Stimulated activated CD8-positive, alpha-beta memory T cell treated with anti-CD3 and anti-CD28 coated beads, Interleukin-4, amount 100 ng/mL, for 48 hours (primary cell): ENCODE measurements around the gene PTGIS.

Experiments used
- DNase-seq: peaks from one replicate; pipeline ENCODE4 v3.0.0-alpha.2; 2020

The PTGIS gene

DNA sequence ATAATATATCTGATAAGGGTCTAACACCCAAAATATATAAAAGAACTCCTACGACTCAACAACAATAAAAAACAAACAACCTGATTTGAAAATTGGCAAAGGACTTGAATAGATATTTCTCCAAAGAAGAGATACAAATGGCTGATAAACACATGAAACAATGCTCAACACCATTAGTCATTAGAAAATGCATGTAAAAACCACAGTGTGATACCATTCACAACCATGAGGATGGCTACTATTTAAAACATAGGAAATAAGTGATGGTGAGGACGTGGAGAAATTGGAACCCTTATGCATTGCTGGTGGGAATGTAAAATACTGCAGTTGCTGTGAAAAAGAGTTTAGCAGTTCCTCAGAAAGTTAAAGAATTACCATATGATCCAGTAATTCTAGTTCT lies 41.4 kb downstream of the PTGIS start:
- DNase-seq = no peak

DNA sequence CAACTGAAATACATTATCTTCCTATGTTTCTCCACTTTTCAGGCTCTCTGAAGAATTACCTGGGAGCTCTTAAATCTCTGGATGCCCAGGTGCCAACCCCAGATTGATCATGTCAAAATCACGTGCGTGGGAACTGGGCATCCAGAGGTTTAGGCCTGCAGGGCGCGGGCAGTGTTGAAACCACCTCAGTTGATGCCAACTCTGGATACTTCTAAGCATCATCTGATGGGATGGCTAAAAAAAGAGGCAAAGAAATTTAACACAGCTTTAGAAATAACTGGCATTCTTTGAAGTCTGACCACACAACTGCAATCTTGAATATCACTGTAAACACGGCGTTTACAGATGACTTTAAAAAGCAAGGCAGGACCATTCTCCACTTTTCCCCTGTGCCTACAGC lies 41.9 kb downstream of the PTGIS start:
- no peak for DNase-seq

DNA sequence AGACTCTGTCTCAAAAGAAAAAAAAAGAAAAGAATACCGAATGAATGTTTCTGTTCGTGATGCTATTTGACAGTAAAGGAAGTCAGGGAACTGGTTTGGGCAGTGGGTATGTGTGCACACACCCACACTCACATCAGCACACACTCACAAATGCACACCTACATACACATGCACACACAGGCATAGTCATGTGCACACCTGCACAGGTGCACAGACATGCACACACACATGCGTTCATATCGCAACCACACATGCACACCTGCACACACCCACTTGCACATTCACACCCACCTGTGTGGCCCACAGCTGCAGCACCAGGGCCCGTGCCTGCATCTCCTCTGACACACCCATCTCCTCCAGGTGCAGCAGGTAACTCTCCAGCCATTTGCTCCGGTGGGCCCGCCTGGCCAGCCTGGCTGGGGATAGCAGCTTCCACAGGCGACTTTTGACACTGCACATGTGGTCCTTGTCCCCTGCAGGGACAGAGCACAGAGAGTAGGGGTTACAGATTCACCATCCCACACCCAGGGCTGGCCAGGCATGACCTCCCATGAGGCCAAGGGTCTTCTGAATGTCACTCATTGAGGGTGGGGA lies 44.1 kb downstream of the PTGIS start:
- no peak for DNase-seq

DNA sequence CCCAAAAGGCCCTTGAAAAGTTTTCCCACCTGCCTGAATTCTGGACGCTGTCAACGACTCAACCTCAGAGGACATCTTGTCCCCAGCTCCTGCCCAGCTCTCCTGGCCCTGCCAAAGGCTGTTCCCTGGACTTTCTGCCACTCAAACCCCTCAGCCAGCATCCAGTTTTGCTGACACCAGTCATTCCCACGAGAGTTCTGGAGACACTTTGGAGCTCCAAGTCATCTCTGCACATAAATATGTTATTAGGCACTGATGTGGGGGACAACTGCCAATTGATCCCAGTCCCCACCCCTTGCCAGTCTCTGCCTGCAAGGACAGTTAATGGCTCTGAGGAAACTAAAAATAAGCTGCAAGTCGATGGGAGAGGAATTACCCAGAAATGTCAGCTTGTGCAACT lies 46.6 kb downstream of the PTGIS start:
- DNase-seq = no peak

DNA sequence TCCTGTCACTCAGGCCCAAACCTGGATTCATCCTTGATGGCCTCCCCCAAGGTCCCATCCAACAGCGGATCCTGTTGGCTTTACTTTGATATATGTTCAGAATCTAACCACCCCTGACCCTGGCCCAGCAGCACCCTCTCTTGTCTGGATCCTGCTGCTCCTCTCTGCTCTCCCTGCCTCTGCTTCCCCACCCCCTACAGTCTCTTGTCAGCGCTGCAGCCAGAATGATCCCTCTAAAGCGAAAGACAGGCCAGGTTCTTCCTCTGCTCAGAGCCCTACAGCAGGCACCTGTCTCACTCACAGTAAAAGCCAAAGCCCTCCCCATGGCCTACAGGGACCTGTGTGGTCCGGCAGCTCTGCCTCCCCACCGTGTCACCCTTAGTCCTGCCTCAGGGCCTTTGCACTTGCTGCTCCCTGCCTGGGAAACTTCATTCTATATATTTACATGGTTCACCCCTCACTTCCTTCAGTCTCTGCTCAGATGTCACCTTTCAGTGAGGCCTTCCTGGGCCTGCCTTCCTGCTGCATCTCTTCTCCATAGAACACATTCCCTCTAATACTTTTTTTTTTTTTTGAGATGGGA lies 48.1 kb downstream of the PTGIS start:
- no peak for DNase-seq

DNA sequence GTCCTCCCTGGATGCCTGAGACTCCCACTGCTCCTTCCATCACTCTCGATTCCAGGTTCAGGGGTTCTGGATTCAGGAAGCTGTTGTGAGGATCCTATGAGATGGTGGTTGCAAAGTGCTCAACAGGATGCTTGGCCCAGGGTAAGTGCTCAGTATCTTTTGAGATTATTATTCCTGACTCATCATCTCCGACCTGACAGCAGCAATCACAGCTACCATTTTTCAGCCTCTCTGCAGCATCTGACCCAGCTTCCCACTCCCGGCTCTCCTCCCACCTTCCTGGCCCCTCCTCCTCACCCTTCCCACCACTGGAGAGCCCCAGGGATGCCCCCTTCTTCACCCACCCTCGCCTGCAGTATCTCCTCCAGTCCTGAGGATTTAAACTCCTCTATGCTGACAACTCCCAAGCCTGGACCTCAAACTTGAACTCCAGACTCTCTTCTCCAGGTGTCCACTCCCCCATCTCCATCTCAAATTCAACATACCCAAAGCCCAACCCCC lies 48.7 kb downstream of the PTGIS start:
- DNase-seq = no peak

DNA sequence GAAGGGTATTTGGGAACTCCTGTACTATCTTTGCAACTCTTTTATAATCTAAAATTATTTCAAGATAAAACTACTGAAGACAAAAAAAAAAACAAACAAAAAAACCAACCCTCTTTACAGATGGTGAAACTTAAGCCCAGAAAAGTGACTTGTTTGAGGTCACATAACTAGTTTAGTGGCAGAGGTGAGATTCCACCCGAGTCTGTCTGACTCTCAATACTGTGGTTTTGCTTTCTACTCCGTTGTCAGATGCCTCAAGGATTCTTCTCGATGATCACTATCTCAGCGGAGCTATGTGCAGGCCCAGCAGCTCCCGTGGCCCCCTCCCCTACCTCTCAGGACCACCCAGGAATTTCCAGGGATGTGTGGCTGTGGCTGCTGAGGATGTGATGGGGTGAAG lies 49.4 kb downstream of the PTGIS start:
- no peak for DNase-seq

DNA sequence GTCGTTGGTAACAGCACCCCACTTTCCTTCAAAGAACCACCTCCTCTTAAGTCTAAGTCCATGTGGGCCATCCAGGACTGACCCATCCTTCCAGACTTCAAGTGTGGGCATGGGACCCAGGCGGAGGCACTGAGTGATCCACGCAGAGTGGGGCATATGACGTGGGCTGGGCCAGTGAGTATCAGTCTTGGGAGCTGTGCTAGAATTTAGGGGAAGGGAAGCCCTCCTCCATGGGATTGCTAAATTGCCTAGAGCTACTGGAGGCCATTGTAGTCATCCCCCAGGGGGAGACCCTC lies 50.2 kb downstream of the PTGIS start:
- no peak for DNase-seq

DNA sequence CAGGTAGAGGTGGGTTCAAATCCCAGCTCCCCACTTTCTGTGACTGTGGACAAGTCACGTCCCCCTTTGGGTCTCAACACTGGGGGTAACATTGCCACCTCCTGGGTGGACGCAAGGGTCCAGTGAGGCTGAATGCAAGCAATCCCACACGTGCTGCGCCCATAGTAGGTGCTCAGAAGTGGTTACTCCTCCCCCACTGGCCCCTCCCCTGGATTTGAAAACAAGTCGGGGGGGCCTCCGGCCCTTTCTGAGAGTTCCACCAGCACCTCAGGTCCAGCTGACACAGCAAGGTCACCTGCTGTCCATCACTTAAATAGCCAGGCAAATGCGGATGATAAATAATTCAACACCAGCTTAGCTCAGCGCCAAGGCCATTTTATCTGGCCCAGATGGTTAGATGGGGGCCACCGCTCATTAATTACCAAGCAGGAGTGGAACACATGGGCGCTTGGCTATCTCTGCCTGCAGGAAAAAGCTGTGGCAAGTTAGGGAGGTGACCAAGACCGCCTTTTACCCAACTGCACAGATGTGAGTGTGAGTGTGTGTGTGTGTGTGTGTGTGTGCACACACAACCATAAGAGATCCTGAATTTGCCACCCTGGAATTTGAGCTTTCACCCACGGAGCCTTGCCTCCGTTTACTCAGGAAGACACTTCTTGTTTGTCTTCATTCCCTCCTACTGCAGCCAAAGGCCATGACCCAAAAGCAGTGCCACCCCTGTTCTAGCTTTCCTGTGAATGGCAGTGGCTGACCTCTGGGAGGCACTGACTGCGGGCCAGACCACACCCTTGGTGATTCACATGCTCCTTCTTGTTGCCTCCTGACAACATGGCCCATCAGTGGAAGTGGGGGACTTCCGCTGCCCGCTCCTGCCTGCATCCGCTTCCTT lies 50.8 kb downstream of the PTGIS start:
- no peak for DNase-seq

DNA sequence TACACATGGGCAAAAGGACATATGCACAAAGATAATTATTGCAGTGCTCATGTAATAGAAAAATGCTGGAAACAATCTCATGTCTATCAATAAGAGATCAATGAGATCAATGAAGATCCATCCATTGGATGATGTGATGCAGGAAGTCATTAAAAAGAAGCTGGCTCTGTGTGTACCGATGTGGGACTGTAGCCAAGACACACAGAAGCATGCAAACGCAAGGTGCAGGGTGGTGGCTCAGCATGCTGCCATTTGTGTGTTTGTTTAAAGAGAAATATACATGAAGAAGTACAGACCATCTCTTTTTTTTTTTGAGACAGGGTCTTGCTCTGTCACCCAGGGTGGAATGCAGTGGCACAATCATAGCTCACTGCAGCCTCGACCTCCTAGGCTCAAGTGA lies 52.4 kb downstream of the PTGIS start:
- no peak for DNase-seq

DNA sequence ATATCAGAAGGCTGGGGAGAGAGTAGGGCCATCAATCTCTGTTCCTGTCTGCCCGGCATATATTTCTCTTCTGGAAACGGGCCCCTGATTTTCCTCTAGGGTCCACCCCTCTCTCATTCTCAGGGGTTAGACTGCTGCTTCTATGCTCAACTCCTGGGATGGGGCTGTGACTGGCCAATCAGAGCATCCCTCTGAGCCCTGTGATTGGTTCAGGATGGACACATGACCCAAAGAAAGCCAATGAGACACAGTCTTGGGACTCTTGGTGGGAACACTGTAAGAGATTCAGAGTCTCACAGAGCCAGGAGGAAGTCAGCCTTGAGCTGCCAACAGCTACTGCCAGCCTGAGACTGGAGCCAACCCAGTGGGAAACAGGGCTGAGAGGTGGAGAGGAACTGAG lies 54.4 kb downstream of the PTGIS start:
- no peak for DNase-seq

DNA sequence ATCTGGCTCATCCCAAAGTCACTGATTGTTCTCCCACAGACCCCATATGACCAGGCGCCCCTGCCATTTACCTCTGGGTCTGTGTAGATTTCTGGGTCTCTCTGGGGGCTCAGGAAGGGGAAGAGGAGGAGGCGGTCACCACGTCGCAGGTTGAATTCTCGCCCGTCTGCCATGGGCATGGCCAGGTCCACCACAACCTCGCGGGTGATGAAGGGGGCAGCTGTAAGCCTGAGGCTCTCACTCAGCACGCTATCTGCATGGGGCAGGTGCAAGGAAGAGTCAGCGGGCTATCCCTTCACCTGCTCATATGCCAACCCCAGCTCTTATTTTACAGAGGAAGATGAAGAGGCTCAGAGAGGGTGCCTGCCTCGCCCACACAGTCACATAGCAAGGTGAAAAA lies 54.9 kb downstream of the PTGIS start:
- no peak for DNase-seq

DNA sequence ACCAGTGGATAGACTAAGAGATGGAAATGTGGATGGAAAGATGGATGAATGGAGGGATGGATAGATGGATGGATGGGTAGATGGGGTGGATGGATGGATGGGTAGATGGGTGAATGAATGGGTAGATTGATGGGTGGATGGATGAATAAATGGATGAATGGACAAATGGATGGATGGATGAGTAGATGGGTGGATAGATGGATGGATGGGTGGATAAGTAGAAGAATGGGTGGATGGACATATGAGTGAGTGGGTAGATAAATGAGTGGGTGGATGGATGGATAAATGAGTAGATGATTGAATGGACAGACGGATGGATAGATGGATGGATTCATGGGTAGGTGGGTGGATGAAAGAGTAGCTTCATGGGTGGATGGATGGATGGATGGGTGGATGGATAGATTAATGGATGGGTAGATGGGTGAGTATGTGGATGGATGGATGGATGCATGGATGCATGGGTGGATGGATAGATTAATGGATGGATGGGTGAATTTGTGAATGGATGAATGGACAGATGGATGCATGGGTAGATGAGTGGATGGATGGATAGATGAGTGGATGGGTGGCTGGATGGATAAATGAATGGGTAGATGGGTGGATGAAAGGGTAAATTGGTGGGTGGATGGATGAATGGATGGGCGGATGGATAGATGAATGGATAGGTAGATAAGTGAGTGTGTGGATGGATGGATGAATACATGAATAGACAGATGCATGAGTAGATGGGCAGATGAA lies 56.0 kb downstream of the PTGIS start:
- DNase-seq = no peak

DNA sequence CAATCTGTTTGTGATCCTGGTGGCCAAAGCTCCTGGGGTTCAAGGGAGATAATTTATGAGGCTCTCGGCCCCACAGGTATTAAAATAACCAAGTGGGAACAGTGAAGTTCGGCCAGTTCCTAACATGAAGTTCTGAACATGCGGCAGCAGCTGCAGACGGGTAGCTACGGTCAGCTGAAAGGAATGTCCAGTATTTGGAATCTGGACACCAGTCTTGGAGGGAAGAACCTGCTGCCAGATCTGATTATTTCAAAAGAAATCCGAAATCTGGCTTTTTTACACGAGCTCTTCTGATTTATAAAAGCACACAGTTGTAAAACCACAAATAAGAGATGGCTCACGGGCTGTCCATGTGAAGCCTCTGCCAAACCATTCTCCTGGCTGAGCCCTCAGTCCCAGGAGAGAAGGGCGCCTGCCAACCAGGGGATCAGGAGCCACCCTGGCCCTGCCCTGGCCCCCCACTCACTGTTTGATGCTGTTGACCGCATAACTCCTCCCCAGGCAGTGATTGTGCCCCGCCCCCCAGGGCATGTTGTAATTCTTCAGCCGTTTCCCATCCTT lies 57.3 kb downstream of the PTGIS start:
- no peak for DNase-seq

DNA sequence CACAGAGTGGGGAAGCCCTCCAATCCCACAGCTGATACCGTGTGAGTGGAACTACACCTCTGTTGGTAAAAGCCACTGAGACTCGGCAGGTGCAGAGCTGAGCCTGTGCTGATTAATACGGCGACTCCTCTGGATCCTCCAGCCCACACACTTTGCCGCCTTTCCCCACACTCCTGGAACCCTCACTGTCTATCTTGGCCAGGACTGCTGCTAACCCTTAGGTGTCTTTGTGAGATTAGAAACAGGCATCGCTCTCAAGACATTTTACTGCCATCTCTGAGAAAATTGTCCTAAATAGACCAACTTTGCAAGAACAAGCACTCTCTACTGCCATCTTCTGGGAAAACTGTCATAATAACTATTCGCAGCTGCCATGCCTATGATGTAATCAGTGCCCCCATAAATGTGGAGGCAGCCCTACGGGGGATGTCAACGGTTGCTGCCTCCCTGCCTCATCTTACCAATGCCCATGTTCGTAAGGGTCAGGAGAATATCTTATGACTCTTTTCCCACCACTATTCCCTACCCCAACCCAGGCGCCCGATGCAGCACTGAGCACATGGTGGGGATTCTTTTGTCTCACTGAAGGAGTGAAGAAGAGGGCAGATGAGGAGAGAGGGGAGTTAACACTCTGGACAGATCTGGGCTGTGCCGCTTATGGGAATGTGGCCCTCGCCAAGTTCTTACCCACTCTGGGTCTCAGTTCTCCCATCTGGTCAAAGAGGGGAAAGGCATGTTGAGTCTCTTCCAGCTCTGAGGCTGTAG lies 59.3 kb downstream of the PTGIS start:
- no peak for DNase-seq

DNA sequence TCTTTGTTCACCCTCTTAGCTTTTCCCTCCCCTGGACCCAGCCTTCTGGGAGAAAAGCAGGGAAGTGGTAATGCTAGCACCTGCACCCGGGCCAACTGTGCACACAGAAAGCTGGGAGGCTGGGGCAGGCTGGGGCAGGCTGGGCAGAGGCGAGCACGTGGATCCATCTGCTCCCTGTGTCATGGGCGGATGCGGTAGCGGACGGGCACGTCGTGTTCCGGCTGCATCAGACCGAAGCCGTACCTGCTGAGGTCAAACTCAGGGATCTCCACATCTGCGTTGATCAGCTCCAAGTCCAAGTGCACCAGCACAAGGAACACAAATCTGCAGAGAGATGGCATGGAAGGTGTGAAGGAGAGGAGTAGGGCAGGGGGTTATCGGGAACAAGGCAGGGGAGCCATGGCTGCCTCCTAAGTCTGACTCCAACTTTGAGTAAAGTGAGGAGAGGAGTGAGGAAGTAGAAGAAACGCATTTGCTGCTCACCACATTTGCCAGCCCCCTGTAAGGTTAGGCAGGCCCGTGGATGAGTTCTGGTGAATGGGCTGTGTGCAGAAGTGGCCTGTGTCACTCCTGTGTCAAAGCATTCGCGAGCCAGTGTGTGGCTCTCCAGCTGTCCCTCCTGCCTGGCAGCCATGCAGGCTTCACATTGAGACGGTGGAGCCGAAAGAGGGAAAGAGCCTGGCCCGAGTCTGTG lies 60.0 kb downstream of the PTGIS start:
- DNase-seq = no peak

DNA sequence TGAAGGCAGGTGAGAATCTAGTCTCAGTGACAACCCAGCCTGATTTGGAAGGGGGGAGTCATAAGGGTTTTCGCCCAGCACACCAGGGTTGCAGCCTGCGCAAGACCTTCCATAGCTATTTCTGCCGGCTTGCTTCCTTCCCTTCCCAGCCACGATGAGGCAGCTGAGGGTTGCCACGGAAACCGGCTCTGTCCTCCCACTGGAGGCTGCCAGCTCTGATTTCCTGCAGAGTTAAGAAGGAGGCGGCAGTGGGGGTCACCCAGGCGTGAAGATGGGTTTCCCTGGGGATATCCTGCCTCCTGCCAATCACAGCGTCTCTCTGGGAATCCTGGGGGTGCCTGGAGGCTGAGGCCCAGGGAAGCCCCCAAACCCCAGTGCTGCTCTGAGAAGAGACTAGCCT lies 62.4 kb downstream of the PTGIS start:
- DNase-seq = no peak

DNA sequence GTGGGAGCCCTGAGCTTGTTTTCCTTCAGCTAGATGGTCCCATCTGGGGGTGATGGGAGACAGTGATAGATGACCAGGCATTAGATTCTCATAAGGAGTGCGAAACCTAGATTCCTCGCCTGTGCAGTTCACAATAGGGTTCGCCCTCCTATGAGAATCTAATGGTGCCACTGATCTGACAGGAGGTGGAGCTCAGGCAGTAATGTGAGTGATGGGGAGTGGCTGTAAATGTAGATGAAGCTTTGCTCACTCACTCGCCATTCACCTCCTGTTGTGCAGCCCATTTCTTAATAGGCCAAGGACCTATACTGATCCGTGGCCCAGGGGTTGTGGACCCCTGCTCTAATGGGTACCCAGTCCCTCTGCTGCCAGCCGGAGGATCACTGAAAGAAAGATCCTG lies 64.8 kb downstream of the PTGIS start:
- no peak for DNase-seq

DNA sequence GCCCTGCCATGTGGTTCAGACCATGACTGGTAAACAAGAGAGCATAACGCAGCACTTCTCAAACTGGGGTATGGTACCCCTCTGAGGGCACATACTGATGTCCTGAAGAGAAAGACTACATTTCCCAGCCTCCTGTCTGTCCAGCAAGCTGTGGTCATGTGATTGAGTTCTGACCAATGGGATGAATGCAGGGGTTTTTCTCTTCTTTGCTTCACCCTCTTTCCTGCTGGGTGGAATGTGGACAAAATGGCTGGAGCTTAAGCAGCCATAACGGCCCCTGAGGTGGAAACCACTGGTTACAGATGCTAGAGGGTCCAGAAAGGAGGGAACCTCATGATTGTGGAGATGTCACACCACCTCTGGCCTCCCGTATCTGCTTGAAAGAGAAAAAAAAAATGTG lies 66.0 kb downstream of the PTGIS start:
- no peak for DNase-seq

DNA sequence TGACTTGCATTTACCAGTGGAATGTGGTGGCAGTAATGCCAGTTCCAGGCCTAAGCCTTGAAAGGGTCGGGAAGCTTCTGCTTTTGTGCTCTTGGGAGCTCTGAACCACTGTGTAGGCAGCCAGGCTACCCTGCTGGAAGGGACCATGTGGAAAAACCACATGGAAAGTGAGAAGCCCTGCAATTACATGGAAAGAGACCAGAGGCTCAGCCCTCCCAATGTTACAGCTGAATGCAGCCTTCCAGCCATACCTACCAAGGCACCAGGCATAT lies 70.6 kb downstream of the PTGIS start:
- DNase-seq = no peak

DNA sequence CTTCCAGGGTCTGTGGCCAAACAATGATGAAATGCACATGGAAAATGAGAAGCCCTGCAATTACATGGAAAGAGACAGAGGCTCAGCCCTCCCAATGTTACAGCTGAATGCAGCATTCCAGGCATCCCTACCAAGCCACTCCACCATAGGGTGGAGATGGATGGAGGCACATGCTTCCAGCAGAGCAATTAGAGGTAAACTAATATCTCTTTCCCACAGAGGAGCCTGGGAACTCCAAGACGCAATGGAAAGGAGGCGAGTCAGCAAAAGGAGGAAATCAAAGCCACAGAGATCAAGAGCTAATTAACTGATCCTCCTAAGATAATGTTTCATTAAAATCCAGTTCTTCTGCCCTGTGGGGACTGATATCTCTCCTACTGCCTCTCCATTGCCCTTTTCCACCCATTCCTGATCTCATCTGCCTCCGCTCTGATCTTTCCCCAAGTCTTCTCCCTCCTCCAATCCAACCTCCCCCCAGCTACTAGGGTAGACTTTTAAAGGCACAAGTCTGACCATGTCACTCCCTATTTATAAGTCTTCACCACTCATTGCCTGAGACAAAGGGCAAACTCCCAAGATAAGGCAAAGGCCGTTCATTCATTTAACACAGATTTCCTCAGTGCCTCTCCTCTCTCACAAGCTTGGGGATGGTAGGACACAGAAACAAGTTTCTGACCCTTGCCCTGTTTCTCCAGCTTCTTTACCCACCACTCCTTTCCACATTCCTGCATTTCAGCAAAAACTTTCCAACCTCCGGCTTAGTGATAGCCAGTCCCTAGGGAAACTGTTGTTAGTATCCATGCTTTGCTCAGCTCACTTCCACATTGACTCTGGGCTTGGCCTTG lies 71.2 kb downstream of the PTGIS start:
- DNase-seq = no peak
